Skeletal muscle cell (primary cell): ENCODE results near the gene CADM2.
"Not testable (repeated sequence)": the region's sequence is repeated elsewhere in the genome, so short reads cannot be mapped to it uniquely, and the experiment has no call there.

Experiments
- DNase-seq: peaks from one replicate; pipeline ENCODE4 v3.0.0-alpha.2; 2010; ENCODE audit warnings: low read depth
- H3K4me3 ChIP-seq: 2 replicates; pipeline ENCODE4 v1.5.1; 2011; ENCODE audit warnings: low read depth, mild to moderate bottlenecking, control low read depth, low read length, moderate library complexity

The CADM2 gene

DNA sequence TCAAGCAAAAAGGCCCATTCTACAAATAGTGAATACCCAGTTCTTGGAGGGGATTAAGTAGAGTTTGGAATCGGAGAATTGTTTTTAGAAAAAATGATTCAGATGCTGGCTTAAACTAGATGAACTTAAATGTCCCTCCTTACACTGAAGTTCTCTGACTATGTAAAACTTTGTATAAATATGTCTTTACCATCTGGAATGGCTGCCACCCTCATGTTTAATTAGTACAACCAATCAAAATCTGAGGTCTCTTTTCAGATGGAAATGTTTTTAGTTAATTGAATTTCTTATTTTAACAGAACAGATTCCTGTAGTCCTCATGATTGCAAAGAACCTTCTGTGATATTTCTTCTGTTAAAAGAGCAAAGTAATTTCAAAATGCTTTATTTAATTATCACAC lies 94.8 kb downstream of the CADM2 start:
- DNase-seq = no peak
- H3K4me3 ChIP-seq = no peak overlapping the region

DNA sequence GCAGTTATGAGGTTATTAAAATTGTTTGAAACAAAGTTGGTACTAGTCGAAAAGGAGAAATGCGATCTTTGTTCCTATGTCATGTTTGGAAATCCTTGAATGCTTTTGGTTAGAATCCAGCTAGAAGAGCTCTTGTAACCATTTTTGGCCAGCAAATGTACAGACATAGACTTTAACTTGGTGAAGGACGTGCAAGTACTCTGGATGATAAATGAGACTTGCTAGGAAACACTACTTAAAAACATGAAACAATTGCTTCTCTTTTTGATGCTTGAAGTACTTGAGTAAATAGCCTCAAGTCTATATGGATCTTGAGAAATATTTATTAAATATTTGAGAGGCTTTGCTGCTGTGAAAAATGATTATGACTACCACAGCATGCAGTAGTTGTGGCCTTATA lies 95.8 kb downstream of the CADM2 start:
- H3K4me3 ChIP-seq = no peak overlapping the region
- no peak for DNase-seq

DNA sequence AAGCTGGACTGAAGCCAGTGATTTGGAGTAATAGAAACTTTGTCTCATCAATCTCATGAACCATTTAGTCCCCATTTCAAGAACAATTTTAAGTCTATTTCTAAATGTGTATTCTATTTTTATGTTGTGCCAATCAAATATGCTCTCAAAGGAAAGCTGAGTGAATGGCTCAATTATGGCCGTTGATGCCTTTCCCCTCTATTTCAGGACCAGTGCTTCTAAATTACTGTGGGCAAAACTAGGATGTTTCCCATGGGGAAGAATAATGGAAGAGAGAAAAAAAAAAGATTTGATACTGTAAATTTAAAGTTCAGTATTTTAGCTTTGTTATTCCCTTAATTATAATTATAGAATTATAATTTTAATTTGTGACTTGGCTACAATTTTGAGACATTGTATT lies 110.1 kb downstream of the CADM2 start:
- no peak overlapping the region for H3K4me3 ChIP-seq
- DNase-seq = no peak

DNA sequence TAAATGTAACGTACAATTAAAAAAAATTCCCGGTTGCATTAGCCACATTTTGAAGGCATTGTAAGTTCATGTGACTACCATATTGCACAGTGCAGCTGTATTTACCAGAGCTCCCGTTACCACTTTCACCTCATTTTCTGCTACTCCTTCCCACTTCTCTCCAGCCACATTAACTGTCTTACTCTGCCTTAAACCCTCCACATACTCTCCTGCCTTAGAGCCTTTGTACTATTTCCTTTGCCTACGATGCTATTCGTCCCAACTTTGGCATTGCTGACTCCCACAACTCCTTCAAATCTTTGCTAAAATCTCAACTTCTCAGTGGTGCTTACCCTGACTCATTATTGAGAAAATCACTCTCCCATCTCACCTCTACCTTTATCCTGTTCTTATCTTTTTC lies 115.2 kb downstream of the CADM2 start:
- H3K4me3 ChIP-seq = no peak overlapping the region
- DNase-seq = no peak

DNA sequence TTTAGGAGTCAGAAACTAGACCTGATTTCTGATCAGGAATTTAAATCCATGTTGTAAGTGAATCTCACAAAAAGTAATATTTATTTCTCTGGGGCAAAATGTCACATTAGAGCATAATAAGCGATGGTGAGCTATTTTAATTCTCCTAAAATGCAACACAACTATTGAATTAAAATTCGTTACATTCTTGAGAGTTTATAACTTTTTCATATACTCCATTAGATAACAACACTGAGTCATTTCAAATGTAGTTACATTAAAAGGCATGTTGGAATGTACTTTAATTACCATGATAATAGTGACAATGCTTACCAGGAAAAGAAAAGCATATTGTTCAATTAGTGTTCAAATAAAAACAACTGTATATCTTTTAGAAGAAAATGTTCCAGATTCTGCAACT lies 116.9 kb downstream of the CADM2 start:
- no peak overlapping the region for H3K4me3 ChIP-seq
- DNase-seq = no peak

DNA sequence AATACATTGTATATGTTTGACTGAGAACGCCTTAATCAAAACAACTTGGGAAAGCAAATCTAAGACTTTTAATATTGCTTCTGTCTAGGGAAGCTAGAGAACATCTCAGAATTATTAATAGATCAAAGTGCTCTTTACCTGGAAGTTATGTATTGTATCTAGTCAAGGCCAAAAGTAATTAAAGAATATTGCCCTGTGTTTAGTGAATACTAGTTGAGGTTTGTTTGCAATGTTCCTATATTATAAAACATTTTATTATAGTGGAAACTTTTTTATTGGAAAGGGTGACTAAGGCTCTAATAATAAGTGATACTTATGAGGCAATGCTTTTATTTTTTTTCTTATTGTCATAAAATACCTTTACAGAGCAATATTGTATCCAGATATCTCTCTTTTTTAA lies 118.2 kb downstream of the CADM2 start:
- H3K4me3 ChIP-seq = no peak overlapping the region
- no peak for DNase-seq

DNA sequence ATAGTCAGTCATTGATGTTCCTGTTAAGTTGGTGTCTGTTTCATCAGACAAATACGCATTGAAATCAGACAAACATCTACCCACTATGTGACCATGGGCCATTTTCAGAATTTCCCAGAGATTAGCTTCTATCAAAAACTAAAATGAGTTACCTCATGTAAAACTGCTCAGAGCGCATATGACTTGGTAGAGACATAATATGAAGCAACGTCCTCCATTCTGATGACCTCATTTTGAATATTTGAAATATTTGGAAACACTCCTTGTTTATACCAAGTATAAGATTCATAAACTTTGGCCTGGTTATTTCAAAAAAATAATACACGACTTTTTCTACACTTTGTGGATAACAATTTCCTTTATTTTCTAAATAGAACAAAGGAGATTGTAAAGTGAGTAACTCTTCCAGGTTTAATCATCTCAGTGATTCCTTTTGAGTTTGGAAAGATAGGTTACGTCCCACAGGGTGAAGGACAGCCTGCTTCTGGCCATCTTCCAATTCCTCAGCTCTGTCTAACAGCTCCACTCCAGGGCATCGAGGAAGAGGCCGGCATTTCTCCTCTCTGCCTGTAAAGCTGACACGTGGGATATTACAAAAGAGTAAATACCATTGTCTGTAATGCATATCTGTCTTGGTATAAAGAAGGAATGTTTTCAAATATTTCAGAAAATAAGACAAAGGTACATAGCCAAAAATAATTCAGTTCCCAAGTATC lies 122.6 kb downstream of the CADM2 start:
- DNase-seq = no peak

DNA sequence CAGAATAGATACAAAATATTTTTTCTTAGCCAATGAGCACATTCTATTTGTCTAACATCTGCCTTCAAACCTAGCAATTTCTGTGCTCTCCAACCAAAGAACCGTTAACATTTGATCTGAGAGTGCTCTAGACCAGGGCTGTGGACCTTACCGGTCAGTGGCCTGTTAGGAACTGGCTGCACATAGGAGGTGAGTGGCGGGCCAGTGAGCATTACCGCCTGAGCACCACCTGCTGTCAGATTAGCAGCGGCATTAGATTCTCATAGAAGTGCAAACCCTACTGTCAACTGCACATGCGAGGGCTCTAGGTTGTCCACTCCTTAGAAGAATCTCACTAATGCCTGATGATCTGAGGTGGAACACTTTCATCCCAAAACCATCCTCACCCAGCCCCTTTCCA lies 131.7 kb downstream of the CADM2 start:
- no peak for DNase-seq
- no peak overlapping the region for H3K4me3 ChIP-seq

More for the DNA sequence above, 122.6 kb downstream of the CADM2 start:
- no peak overlapping the region for H3K4me3 ChIP-seq

DNA sequence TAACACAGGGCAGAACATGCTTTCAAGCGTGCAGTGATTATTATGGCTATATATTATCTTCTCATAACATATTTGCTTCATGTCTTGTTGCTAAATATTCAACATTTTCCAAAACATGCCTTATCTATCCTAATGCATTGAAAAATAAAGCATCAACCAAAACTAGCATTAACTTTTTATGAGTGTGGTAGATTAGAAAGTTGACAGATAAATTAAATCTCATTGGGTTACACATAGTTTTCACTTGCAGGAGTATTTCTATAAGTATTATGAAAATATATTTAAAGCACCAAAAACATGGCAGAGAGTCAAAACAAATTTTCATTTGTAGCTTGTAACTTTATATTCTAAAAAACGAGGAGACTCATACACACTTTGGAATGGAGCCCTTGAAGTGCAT lies 141.5 kb downstream of the CADM2 start:
- DNase-seq = no peak
- H3K4me3 ChIP-seq = no peak overlapping the region

DNA sequence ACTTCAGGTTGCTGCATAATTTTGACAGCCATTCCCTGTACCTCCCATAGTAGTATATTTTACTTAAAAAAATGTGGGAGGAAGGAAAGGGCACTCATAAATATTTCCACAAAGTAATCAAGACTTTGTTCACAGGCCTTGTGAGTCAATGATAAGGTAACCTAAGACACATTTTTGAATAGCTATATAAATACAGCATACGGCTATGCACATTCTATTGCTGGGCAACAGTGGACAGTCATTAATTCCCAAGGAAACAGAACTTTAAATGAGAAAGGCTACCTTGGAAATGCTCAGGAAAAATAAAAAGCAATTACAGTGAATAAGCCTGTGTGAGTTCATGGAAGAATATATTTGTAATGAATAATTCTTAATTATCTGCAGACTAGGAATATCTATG lies 144.0 kb downstream of the CADM2 start:
- H3K4me3 ChIP-seq = no peak overlapping the region
- DNase-seq = no peak

DNA sequence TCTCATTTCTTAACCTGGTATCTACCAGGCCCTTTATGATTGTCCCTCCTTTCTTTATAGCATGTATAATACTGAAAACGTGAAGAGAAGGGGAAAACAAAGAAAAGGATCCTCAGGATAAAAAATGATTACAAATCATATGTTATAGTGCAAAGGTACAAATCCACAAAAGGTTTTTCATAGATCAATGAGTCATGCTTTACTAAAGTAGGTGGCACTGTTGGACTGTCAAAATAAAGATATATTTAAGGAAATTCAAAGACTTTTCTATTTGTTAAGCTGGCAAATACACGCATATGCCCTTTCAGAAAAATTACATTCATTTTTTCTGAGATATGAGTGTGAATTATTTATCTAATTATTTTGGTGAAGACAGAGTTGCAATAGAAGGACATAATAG lies 151.6 kb downstream of the CADM2 start:
- no peak overlapping the region for H3K4me3 ChIP-seq
- DNase-seq = no peak

DNA sequence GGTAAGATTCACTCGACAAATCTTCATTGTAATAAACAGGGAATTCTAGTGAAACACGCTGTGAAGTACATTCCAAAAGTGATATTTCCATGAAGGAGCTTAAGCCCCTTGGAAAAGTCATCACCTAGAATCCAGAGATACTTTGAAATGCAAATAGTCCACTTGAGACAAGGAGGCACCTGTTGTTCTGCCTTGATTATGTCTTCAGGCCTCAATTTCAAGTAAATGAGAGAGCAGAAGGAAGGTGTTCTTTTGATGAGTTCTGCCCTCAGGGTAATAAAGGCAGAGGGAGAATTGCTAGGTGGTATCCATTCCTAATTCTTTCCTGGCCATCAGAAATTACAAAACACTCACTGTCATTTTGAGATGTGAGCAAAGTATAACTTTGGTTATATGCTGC lies 162.1 kb downstream of the CADM2 start:
- no peak for DNase-seq
- H3K4me3 ChIP-seq = no peak overlapping the region

DNA sequence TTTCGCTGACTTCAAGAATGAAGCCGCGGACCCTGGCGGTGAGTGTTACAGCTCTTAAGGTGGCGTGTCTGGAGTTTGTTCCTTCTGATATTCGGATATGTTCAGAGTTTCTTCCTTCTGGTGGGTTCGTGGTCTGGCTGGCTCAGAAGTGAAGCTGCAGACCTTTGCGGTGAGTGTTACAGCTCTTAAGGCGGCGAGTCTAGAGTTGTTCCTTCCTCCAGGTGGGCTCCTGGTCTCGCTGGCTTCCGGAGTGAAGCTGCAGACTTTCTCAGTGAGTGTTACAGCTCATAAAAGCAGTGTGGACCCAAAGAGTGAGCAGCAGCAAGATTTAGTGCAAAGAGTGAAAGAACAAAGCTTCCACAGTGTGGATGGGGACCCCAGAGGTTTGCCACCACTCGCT lies 174.1 kb downstream of the CADM2 start:
- not testable (repeated sequence) for H3K4me3 ChIP-seq, DNase-seq

DNA sequence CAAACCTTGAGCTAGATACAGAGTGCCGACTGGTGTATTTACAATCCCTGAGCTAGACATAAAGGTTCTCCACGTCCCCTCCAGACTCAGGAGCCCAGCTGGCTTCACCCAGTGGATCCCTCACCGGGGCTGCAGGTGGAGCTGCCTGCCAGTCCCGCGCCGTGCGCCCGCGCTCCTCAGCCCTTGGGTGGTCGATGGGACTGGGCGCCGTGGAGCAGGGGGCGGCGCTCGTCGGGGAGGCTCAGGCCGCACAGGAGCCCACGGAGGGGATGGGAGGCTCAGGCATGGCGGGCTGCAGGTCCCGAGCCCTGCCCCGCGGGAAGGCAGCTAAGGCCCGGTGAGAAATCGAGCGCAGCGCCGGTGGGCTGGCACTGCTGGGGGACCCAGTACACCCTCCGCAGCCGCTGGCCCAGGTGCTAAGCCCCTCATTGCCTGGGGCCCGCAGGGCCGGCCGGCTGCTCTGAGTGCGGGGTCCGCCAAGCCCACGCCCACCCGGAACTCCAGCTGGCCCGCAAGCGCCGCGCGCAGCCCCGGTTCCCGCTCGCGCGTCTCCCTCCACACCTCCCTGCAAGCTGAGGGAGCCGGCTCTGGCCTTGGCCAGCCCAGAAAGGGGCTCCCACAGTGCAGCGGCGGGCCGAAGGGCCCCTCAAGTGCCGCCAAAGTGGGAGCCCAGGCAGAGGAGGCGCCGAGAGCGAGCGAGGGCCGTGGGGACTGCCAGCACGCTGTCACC lies 175.1 kb downstream of the CADM2 start:
- DNase-seq, H3K4me3 ChIP-seq: not testable (repeated sequence)

DNA sequence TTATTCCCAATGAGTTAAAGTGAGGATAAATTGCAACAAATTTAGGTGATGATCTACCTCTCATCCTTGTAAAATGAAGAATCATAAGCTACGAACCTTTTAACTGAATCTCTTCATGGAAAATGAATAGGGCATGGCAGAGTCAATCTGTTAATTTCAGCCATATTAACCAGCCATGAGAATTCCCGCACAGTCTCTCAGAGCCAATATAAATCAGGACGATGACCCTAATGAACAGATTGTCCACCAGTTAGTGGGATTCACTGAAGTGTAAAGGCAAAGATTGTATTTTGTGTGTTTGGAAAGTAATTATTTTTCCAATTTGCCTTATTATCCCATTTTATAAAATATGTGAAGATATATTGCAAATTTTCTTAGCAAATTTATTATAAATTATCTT lies 183.8 kb downstream of the CADM2 start:
- H3K4me3 ChIP-seq = no peak overlapping the region
- no peak for DNase-seq

DNA sequence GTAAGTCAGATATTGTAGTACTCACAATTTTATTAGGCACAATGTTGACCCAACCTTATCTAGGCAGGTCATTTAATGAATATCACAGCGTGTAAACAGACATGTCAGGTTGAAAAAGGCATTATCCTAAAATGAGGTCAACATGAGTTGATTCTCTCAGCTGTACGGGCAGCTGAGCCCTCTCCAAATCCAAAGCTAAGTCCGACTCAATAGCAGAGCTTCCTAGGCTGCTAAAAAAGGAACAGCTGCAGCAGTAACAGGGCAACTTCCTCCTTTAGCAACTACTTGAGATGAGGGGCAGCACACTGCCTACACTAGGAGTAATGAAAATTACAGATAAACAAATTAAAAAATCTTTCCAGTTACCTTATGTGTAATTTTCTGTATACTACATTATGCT lies 189.2 kb downstream of the CADM2 start:
- H3K4me3 ChIP-seq = no peak overlapping the region
- DNase-seq = no peak

DNA sequence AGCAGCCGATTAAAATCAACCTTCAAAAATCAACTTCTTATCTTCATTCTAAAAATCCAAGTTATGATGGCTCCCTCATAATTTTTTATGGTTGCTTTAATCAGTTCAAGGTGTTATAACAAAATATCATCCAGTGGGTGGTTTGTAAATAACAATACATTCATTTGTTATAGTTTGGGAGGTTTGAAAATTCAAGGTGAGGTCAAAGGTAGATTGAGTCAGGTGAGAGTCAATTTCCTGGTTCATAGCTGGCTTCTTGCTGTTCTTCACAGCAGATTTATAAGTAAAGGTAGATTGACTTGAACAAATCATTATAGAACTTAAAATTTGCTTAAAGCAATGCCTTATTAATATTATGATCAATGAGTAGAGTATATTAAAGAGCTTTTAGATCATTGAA lies 192.8 kb downstream of the CADM2 start:
- no peak for DNase-seq
- no peak overlapping the region for H3K4me3 ChIP-seq

DNA sequence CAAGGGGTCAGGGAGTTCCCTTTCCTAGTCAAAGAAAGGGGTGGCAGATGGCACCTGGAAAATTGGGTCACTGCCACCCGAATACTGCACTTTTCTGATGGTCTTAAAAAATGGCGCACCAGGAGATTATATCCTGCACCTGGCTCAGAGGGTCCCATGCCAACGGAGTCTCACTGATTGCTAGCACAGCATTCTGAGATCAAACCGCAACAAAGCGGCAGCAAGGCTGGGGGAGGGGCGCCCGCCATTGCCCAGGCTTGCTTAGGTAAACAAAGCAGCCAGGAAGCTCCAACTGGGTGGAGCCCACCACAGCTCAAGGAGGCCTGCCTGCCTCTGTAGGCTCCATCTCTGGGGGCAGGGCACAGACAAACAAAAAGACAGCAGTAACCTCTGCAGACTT lies 194.5 kb downstream of the CADM2 start:
- not testable (repeated sequence) for DNase-seq, H3K4me3 ChIP-seq

DNA sequence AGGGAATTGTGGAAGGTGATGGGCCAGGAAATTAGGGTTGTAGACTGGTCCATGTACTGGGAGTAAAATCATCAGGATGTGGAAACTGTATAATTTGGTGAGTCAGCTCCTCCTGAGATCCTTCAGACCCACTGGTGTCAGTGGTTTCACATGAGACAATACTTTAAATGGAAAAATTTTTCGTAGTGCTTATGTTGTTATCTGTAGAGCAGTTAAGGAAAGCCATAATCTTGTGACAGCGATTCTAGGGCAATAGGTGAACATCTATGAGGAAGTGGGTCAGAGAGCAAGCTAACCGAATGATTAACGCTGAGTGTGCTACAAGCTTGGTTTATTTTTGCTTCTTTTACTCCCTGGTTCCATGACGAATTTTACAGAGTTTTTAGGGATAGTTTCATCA lies 200.6 kb downstream of the CADM2 start:
- H3K4me3 ChIP-seq = no peak overlapping the region
- no peak for DNase-seq

DNA sequence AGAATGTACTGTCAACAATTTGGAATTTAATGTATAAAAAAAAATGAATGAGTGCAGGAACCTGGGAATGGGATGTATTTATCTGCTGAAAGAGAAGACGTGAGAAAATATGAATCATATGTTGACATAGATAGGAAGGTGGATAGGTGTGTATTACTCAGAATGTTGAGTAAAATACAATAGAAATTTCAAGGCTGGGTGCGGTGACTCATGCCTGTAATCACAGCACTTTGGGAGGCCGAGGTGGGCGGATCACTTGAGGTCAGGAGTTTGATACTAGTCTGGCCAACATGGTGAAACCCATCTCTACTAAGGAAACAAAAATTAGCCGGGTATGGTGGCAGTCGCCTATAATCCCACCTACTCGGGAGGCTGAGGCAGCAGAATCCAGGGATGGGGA lies 202.8 kb downstream of the CADM2 start:
- DNase-seq = no peak

DNA sequence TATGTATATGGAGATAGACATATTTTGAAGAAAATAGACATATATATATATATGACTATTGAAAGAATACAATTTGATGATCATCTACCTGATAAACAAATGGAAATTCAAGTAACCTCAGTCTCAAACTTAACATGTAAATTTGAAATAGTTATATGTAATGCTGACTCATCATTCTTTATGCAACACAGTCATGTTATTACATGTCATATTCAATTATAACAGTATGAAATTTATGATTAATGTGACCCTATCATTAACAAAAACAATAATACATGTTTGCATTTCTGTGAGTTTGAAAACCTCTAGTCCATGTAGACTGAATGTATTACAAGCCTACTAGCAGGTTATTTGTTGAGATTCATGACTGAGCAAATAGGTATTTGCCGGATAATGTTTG lies 204.1 kb downstream of the CADM2 start:
- no peak for DNase-seq
- no peak overlapping the region for H3K4me3 ChIP-seq

More for the DNA sequence above, 202.8 kb downstream of the CADM2 start:
- no peak overlapping the region for H3K4me3 ChIP-seq
